Measurements from ENCODE around the gene ZNF462.

- TF ChIP-seq CTCF (IDR thresholded peaks at IDR 0.05) (no peak), POLR2A (IDR thresholded peaks at IDR 0.05) (no peak), POLR2AphosphoS5 (IDR thresholded peaks at IDR 0.05) (no peak)
Observed at GRCh38 chr9:107020040-107020530, 157.1 kb downstream of the ZNF462 start.
